GM19351 (cell line): ENCODE results near the gene LRGUK.
A peak's percentile ranks its signal among the peaks of the same experiment; 100 is the strongest.
"Not testable (repeated sequence)": the region's sequence is repeated elsewhere in the genome, so short reads cannot be mapped to it uniquely, and the experiment has no call there.

Source experiments
- ATAC-seq: cut with Tn5 transposase; IDR thresholded peaks from one replicate; pipeline ENCODE4 v1.9.1; 2021; ENCODE audit warnings: mild to moderate bottlenecking, moderate library complexity; ENCODE audit not compliant: unreplicated experiment

The LRGUK gene

GRCh38 chr7:134220236-134220635, 93.1 kb downstream of the LRGUK start:
- no peak for ATAC-seq

GRCh38 chr7:134231296-134231695, 104.2 kb downstream of the LRGUK start:
- not testable (repeated sequence) for ATAC-seq

GRCh38 chr7:134234216-134234615, 107.1 kb downstream of the LRGUK start:
- no peak for ATAC-seq

- ATAC-seq: no peak
Measured at GRCh38 chr7:134245253-134245652, 118.1 kb downstream of the LRGUK start.

GRCh38 chr7:134246347-134246746, 119.2 kb downstream of the LRGUK start:
- peak; percentile 64 for ATAC-seq

- no peak for ATAC-seq
Measured at GRCh38 chr7:134246761-134247160, 119.6 kb downstream of the LRGUK start.

GRCh38 chr7:134248196-134248595, 121.1 kb downstream of the LRGUK start:
- ATAC-seq: no peak

- no peak for ATAC-seq
Measured at GRCh38 chr7:134254311-134254710, 127.2 kb downstream of the LRGUK start.

- ATAC-seq: no peak
Measured at GRCh38 chr7:134255814-134256213, 128.7 kb downstream of the LRGUK start.

GRCh38 chr7:134262322-134262721, 135.2 kb downstream of the LRGUK start:
- ATAC-seq: no peak

GRCh38 chr7:134276951-134277350, 149.8 kb downstream of the LRGUK start:
- no peak for ATAC-seq

- no peak for ATAC-seq
Measured at GRCh38 chr7:134278502-134279153, 151.5 kb downstream of the LRGUK start.

- ATAC-seq: no peak
Measured at GRCh38 chr7:134279336-134279735, 152.2 kb downstream of the LRGUK start.

GRCh38 chr7:134279898-134280297, 152.8 kb downstream of the LRGUK start:
- no peak for ATAC-seq

GRCh38 chr7:134280508-134280907, 153.4 kb downstream of the LRGUK start:
- no peak for ATAC-seq

GRCh38 chr7:134284011-134284410, 156.9 kb downstream of the LRGUK start:
- no peak for ATAC-seq

GRCh38 chr7:134284952-134285351, 157.8 kb downstream of the LRGUK start:
- ATAC-seq: no peak

GRCh38 chr7:134287916-134288659, 160.9 kb downstream of the LRGUK start:
- no peak for ATAC-seq

- no peak for ATAC-seq
Measured at GRCh38 chr7:134289423-134289822, 162.3 kb downstream of the LRGUK start.

GRCh38 chr7:134289841-134290240, 162.7 kb downstream of the LRGUK start:
- no peak for ATAC-seq

- ATAC-seq: no peak
Measured at GRCh38 chr7:134290286-134290685, 163.1 kb downstream of the LRGUK start.

- ATAC-seq: peak; percentile 100
Measured at GRCh38 chr7:134293002-134293740, 166.0 kb downstream of the LRGUK start.
